Measurements from ENCODE around the gene ABCG5. TPM values are rescaled to one million over a fixed set of nuclear protein-coding genes. Genes with fewer than 3 reads are reported as not detected.
A peak's percentile ranks its signal among the peaks of the same experiment; 100 is the strongest.

Gene ABCG5
- total and polyA plus RNA-seq, 2 of the 4 experiments (the other 2 are of a cell fraction), result not detected

GRCh38 chr2:43798300-43798699 lies 40.3 kb downstream of the ABCG5 start:
- DNase-seq (no peak), ATAC-seq (ENCODE audit: low read depth) (no peak)
- Histone ChIP-seq H3K9me3 (ENCODE audit: control insufficient read depth, insufficient read depth, low read length) (no peaks in the 10 kb centered on the region), H3K56ac (ENCODE audit: extremely low read depth, insufficient read depth, low read length) (no peak overlapping the region), H3K4me1 (ENCODE audit: control insufficient read depth, insufficient read depth, low read length) (no peaks in the 10 kb centered on the region), H4K20me1 (ENCODE audit: insufficient read depth, low read length) (no peaks in the 10 kb centered on the region), H3K9ac (ENCODE audit: low read depth, low read length) (no peak overlapping the region), H3K4me2 (ENCODE audit: low read depth, low read length) (no peak overlapping the region), H3K79me1 (ENCODE audit: low read depth in 1 of 2, low read length in 2 of 2) (no peaks in the 10 kb centered on the region), H2AK9ac (replicated peaks; ENCODE audit: low read depth, low read length, poor library complexity) (no peak overlapping the region), H2BK120ac (ENCODE audit: low read depth, low read length) (no peak overlapping the region), H2BK5ac (ENCODE audit: low read depth, low read length, poor library complexity, severe bottlenecking) (no peak overlapping the region), H4K8ac (ENCODE audit: low read depth in 2 of 2, low read length in 2 of 2) (no peak overlapping the region), H3K4me3 (ENCODE audit: insufficient read depth, low read depth, low read length) (no peak overlapping the region), H3K36me3 (ENCODE audit: control insufficient read depth, insufficient read depth, low read length) (peaks cover 4% of the 10 kb centered on the region), H3K27ac (ENCODE audit: insufficient read depth, low read length) (no peak overlapping the region), H4K5ac (ENCODE audit: low read depth, low read length) (no peak overlapping the region), H2AFZ (replicated peaks; ENCODE audit: low read length, poor library complexity) (no peak overlapping the region), H2BK15ac (ENCODE audit: low read depth, low read length) (no peak overlapping the region), H4K91ac (ENCODE audit: insufficient read depth, low read depth, low read length) (no peak overlapping the region), H3K18ac (ENCODE audit: low read depth, low read length) (no peak overlapping the region), H2BK20ac (ENCODE audit: low read depth, low read length) (no peak overlapping the region), H3K9me1 (ENCODE audit: insufficient read depth, low read length) (no peaks in the 10 kb centered on the region), H3K4ac (ENCODE audit: low read depth, low read length) (no peak overlapping the region), H3K27me3 (ENCODE audit: control insufficient read depth, insufficient read depth, low read length) (no peaks in the 10 kb centered on the region), H2AK5ac (ENCODE audit: low read depth, low read length) (no peak overlapping the region), H3K14ac (replicated peaks; ENCODE audit: low read depth, low read length) (no peak overlapping the region), H3K23ac (ENCODE audit: low read depth, low read length) (no peak overlapping the region)
- no peak for TF ChIP-seq NFE2L2 (IDR thresholded peaks at IDR 0.05; ENCODE audit: low read depth, low read length)
- TF ChIP-seq CTCF (conservative IDR thresholded peaks at IDR 0.05; ENCODE audit: low read depth, low read length), result peak; percentile 27; the same call in 1 of the 2 replicates
- BruUV-seq (replicated peaks), result no TSS peak
- ChIA-PET POLR2A (ENCODE audit: unreplicated experiment) (no interaction called here), CTCF (interaction anchor here (0.6 kb wide), 1 partner anchor 22 kb away, joined by 3 read pairs; no protein-coding TSS in a partner anchor)
- 80% methylated on average over 1 of the region's 4 CpGs; no CpG with 5 or more reads in 1 of the 2 experiments for WGBS, 2 experiments (ENCODE audit: extremely low coverage in 2 of 2, insufficient read length in 1 of 2)
- in situ Hi-C loops (cut with MboI; ENCODE audit: low sequenced_read_pairs) (no loop called here), intact Hi-C loops (cut with micrococcal nuclease) (no loop called here), dilution Hi-C loops (cut with HindIII; ENCODE audit: low sequenced_read_pairs, unreplicated experiment) (no loop called here)

Data from IMR-90 (cell line).